Naive thymus-derived CD4-positive, alpha-beta T cell (primary cell): ENCODE results near the gene CADM2. TPM values are rescaled to one million over a fixed set of nuclear protein-coding genes. Genes with fewer than 3 reads are reported as not detected.

Experiments
- ATAC-seq: fragments of 150-1000 bp; cut with Tn5 transposase; 2 replicates; pipeline ENCODE4 v1.10.0; 2021; ENCODE audit warnings: mild to moderate bottlenecking, moderate library complexity
- CTCF ChIA-PET: fragments of 350-600 bp; sonication (Branson Sonifier 250); formaldehyde crosslinking; loops from one replicate; lab custom pipeline; 2021; ENCODE audit warnings: antibody characterized with exemption; lab: Charles Lee
- POLR2A ChIA-PET: fragments of 350-600 bp; sonication (Branson Sonifier 250); formaldehyde crosslinking; loops from one replicate; lab custom pipeline; 2021; ENCODE audit warnings: antibody characterized with exemption, inconsistent platforms; lab: Charles Lee
- DNase-seq, 9 donors: peaks; one replicate each; pipeline versions ENCODE4 v3.0.0 to v3.0.0-alpha.2; 2020 to 2022; ENCODE audit warnings: mixed read lengths in 1 of 9
- H3K27ac ChIP-seq: one replicate; pipeline ENCODE4 v1.7.0; 2013; ENCODE audit warnings: mild to moderate bottlenecking, low read depth, low read length, moderate library complexity
- H3K27me3 ChIP-seq, 2 donors: one replicate each; pipeline ENCODE4 v1.7.0; 2013; ENCODE audit warnings: low read length in 2 of 2, mild to moderate bottlenecking in 2 of 2, moderate library complexity in 2 of 2; ENCODE audit not compliant: control insufficient read depth in 2 of 2, insufficient read depth in 2 of 2
- H3K36me3 ChIP-seq, 3 experiments: 1 replicate in 2 of 3; 2 replicates in 1 of 3; pipeline ENCODE4 v1.7.0; 2013; ENCODE audit warnings: low read length in 3 of 3, mild to moderate bottlenecking in 3 of 3, moderate library complexity in 1 of 3; ENCODE audit not compliant: insufficient read depth in 3 of 3, control insufficient read depth in 2 of 3
- H3K4me1 ChIP-seq, 2 donors: one replicate each; pipeline ENCODE4 v1.7.0; 2013; ENCODE audit warnings: low read length in 2 of 2, mild to moderate bottlenecking in 2 of 2, moderate library complexity in 1 of 2; ENCODE audit not compliant: control insufficient read depth in 2 of 2, insufficient read depth in 2 of 2
- H3K4me3 ChIP-seq: 2 replicates; pipeline ENCODE4 v1.7.0; 2013; ENCODE audit warnings: mild to moderate bottlenecking, low read length
- H3K9me3 ChIP-seq, 3 experiments: 1 replicate in 2 of 3; 2 replicates in 1 of 3; pipeline ENCODE4 v1.7.0; 2013; ENCODE audit warnings: low read length in 3 of 3; ENCODE audit not compliant: control insufficient read depth in 2 of 3
- H3K27ac Mint-ChIP-seq, 9 donors: one replicate each; pipeline ENCODE4 v1.8.0; 2020 to 2022; ENCODE audit warnings: mixed read lengths in 9 of 9, mild to moderate bottlenecking in 8 of 9, moderate library complexity in 5 of 9, inconsistent platforms in 2 of 9
- H3K27me3 Mint-ChIP-seq, 5 donors: one replicate each; pipeline ENCODE4 v1.8.0; 2021 to 2022; ENCODE audit warnings: mixed read lengths in 5 of 5, mild to moderate bottlenecking in 1 of 5
- H3K36me3 Mint-ChIP-seq, 5 donors: one replicate each; pipeline ENCODE4 v1.8.0; 2020 to 2022; ENCODE audit warnings: mixed read lengths in 5 of 5, mild to moderate bottlenecking in 3 of 5, inconsistent platforms in 1 of 5
- H3K4me1 Mint-ChIP-seq, 7 donors: one replicate each; pipeline ENCODE4 v1.8.0; 2020 to 2022; ENCODE audit warnings: mixed read lengths in 7 of 7, mild to moderate bottlenecking in 3 of 7, inconsistent platforms in 1 of 7
- H3K4me3 Mint-ChIP-seq, 10 donors: one replicate each; pipeline ENCODE4 v1.8.0; 2020 to 2022; ENCODE audit warnings: mild to moderate bottlenecking in 10 of 10, mixed read lengths in 10 of 10, moderate library complexity in 6 of 10, inconsistent platforms in 2 of 10
- H3K9me3 Mint-ChIP-seq, 11 donors: one replicate each; pipeline ENCODE4 v1.8.0; 2020 to 2022; ENCODE audit warnings: mixed read lengths in 11 of 11, mild to moderate bottlenecking in 4 of 11, inconsistent platforms in 1 of 11, moderate library complexity in 1 of 11
- intact Hi-C, 2 donors: fragments of 100-400 bp; cut with micrococcal nuclease; formaldehyde crosslinking; loops; one replicate each; pipeline ENCODE4 v1.15.1; 2023
- polyA plus RNA-seq, 2 donors: library from polyadenylated mRNA; unstranded; fragments of 300-500 nt; fragmentation: Illumina TruSeq; gene quantifications; one replicate each; pipeline ENCODE4 v1.2.3, GENCODE V29; 2021
- total RNA-seq, 6 experiments: library from RNA in 5 of 6; stranded (reverse) in 5 of 6; gene quantifications; 1 replicate in 5 of 6; 2 replicates in 1 of 6; pipeline ENCODE4 v1.2.3 and lab custom pipeline; 2021 to 2026

CADM2 gene
- total and polyA plus RNA-seq, 7 experiments from 2014 or later: 0.40 TPM; not detected in 6

DNA sequence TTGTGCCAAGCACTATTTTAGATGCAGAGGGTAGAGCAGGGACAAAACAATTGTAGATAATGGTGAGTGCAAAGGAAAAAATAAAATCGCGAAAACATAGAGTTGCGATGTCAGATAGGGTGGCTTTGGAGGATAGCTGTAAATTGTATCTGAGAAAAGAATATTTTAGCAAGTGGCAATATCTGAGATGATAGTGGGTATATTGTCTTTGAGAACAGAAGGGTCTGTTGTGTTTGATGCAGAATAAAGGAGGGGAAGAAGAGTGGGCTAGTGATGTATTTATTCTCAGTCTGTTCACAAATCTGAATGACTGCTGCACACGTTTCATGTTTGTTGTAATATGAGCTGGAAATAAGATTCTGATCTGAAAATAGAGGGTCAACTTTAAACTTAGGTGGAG, 396.8 kb downstream of the CADM2 start:
- Histone ChIP-seq H3K27me3 (no peaks in the 10 kb centered on the region), H3K4me3 (no peak overlapping the region), H3K27ac (no peak overlapping the region), H3K36me3 (no peaks in the 10 kb centered on the region), H3K4me1 (no peaks in the 10 kb centered on the region), H3K9me3 (no peaks in the 10 kb centered on the region)
- ATAC-seq (no peak), DNase-seq (no peak)
- Mint-ChIP-seq H3K27ac (no peak overlapping the region), H3K27me3 (no peaks in the 10 kb centered on the region), H3K36me3 (no peaks in the 10 kb centered on the region), H3K9me3 (peaks cover 0 to 12% (median 0%) of the 10 kb centered on the region in 11 donors), H3K4me3 (no peak overlapping the region), H3K4me1 (no peaks in the 10 kb centered on the region)
- ChIA-PET CTCF (no interaction called here), POLR2A (no interaction called here)
- intact Hi-C loops: no loop called here

DNA sequence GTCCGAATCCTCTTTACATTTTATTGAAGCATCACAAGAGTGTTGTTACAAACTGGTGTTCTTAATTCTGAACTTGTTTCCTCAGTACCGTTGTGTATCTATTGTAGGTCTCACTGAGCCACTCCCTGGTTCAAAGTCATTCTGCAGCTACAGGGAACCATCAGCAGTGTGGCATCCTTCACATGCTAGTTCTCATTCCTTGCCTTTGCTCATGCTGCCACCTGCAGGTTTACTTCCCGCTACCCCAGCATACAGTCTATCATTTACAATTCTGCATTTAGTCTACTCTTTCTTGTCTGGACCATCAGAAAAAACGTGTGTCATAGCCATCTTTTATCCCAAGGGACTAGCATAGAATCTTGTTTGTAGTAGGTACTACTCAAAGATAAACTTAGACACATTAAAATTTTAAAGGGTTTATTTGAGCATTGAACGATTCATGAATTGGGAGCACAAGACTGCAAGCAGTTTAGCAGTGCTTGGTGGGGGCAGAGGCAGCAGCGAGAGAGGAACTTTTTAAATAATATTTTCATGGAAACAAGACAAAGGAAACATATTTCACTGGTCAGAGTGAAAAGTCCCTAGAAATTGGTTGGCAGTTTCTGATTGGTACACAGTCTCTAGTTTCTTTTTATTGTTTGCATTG, 402.1 kb downstream of the CADM2 start:
- no peak for ATAC-seq
- Mint-ChIP-seq H3K9me3 (peaks cover 0 to 7% (median 0%) of the 10 kb centered on the region in 11 donors), H3K4me3 (no peak overlapping the region), H3K36me3 (no peaks in the 10 kb centered on the region), H3K27ac (no peak overlapping the region), H3K27me3 (no peaks in the 10 kb centered on the region), H3K4me1 (no peaks in the 10 kb centered on the region)
- Histone ChIP-seq H3K36me3 (no peaks in the 10 kb centered on the region), H3K4me1 (no peaks in the 10 kb centered on the region), H3K9me3 (no peaks in the 10 kb centered on the region), H3K27ac (no peak overlapping the region), H3K4me3 (no peak overlapping the region), H3K27me3 (no peaks in the 10 kb centered on the region)
- ChIA-PET POLR2A (no interaction called here), CTCF (no interaction called here)
- DNase-seq: no peak
- intact Hi-C loops: no loop called here

DNA sequence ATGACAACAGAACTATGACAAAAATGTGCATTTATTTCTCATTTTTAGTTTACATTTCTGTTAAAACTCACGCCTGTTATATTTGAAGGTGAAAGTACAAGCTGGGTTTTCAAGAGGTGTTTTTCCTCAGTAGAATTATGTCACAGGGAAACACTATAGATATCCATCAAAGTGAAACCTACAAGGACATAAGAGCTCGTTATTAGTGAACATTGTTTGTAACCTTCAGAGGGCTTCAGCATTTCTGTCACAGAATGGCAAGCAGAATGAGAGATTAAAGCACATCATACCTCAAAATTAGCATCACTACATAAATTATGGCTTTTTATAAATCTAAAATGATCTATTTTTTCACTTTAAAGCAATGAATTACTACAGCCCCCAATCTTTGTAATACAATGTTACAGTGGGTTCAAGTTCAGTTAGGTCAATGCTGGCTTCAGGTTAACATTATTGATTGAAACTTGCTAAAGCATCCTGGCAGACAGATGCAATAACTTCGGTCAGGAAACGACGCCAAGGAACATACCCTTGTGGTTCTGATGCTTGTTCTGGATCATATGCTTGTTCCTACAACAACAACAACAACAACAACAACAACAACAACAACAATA, 405.6 kb downstream of the CADM2 start:
- no peaks in the 10 kb centered on the region for H3K4me1 ChIP-seq
- H3K27me3 ChIP-seq: no peaks in the 10 kb centered on the region
- intact Hi-C loops: no loop called here
- Mint-ChIP-seq H3K9me3 (peaks cover 0 to 4% (median 0%) of the 10 kb centered on the region in 11 donors), H3K4me1 (no peaks in the 10 kb centered on the region), H3K36me3 (no peaks in the 10 kb centered on the region), H3K27me3 (no peaks in the 10 kb centered on the region), H3K27ac (no peak overlapping the region), H3K4me3 (no peak overlapping the region)
- no peak for ATAC-seq
- H3K9me3 ChIP-seq: no peaks in the 10 kb centered on the region
- ChIA-PET POLR2A (no interaction called here), CTCF (no interaction called here)
- no peak for DNase-seq
- H3K36me3 ChIP-seq: no peaks in the 10 kb centered on the region
- H3K27ac ChIP-seq: no peak overlapping the region
- no peak overlapping the region for H3K4me3 ChIP-seq

DNA sequence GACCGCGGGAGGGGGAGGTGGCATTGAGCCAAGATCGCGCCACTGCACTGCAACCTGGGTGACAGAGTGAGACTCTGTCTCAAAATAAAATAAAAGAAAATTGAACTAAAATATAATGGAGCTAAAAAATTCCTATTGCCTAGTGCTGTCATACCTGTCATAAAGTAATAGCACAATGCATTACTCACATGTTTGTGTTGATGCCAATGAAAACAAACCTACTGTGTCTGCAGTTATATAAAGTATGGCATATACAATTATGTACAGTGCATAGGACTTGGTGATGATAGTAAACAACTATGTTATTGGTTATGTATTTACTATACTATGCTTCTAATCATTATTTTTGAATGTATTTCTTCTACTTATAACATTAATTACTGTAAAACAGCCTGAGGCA, 411.6 kb downstream of the CADM2 start:
- POLR2A ChIA-PET: no interaction called here
- Histone ChIP-seq H3K27ac (no peak overlapping the region), H3K36me3 (no peaks in the 10 kb centered on the region), H3K27me3 (no peaks in the 10 kb centered on the region), H3K4me3 (no peak overlapping the region), H3K9me3 (no peaks in the 10 kb centered on the region), H3K4me1 (no peaks in the 10 kb centered on the region)
- Mint-ChIP-seq H3K4me1 (no peaks in the 10 kb centered on the region), H3K9me3 (peaks cover 0 to 11% (median 4%) of the 10 kb centered on the region in 11 donors), H3K36me3 (peaks cover 0 to 4% (median 0%) of the 10 kb centered on the region in 5 donors), H3K4me3 (no peak overlapping the region), H3K27ac (no peak overlapping the region), H3K27me3 (no peaks in the 10 kb centered on the region)
- DNase-seq: no peak
- CTCF ChIA-PET: no interaction called here
- no peak for ATAC-seq
- intact Hi-C loops: no loop called here

DNA sequence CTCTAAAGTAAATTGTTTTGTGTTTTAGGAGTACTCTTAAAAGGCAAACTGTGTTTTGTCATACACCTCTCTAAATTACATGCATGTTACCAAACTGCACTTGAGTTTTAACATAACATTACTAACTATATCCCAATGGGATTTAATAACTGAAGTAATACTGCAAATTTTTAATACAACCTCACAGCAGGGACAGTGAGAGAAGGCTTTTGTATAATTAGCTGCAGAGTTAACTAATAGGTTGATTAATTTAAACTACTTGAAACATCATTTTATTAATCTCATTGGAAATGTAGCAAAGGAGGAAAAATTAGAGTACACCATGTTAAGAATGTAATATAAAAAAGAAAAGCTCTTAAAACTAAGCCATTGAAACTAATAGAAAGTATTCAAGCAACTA, 417.3 kb downstream of the CADM2 start:
- POLR2A ChIA-PET: no interaction called here

DNA sequence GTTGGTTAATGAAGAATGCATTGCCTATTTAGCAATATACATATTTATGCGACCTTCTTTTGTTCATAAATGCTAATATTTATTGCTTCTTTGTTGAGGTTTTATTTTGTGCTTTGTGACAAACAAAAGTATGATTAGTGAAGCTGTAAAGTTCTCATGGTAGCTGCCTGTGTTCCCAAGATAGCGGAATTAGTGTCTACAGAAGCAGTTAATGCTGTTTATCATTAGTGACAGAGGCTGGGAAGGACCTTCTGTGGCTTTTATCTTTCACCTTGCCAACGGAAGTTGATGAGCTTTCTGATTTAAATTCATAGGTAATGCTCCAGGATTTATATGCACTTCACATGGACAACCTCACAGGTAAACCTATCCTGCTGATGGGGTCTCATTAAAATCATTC, 418.3 kb downstream of the CADM2 start:
- Mint-ChIP-seq H3K9me3 (peaks cover 0 to 11% (median 4%) of the 10 kb centered on the region in 11 donors), H3K4me3 (no peak overlapping the region), H3K36me3 (peaks cover 0 to 4% (median 0%) of the 10 kb centered on the region in 5 donors), H3K4me1 (no peaks in the 10 kb centered on the region), H3K27ac (no peak overlapping the region), H3K27me3 (no peaks in the 10 kb centered on the region)
- Histone ChIP-seq H3K36me3 (no peaks in the 10 kb centered on the region), H3K27ac (no peak overlapping the region), H3K9me3 (no peaks in the 10 kb centered on the region), H3K4me3 (no peak overlapping the region), H3K27me3 (no peaks in the 10 kb centered on the region), H3K4me1 (no peaks in the 10 kb centered on the region)
- ChIA-PET POLR2A (no interaction called here), CTCF (no interaction called here)
- ATAC-seq: no peak
- intact Hi-C loops: no loop called here
- no peak for DNase-seq

More for the DNA sequence above, 417.3 kb downstream of the CADM2 start:
- H3K9me3 Mint-ChIP-seq: peaks cover 0 to 11% (median 4%) of the 10 kb centered on the region in 11 donors
- intact Hi-C loops: no loop called here
- no peaks in the 10 kb centered on the region for H3K4me1 Mint-ChIP-seq
- Histone ChIP-seq H3K4me3 (no peak overlapping the region), H3K27ac (no peak overlapping the region), H3K27me3 (no peaks in the 10 kb centered on the region), H3K9me3 (no peaks in the 10 kb centered on the region), H3K36me3 (no peaks in the 10 kb centered on the region), H3K4me1 (no peaks in the 10 kb centered on the region)
- no peak overlapping the region for H3K27ac Mint-ChIP-seq
- DNase-seq (no peak), ATAC-seq (no peak)
- no peak overlapping the region for H3K4me3 Mint-ChIP-seq
- H3K27me3 Mint-ChIP-seq: no peaks in the 10 kb centered on the region
- peaks cover 0 to 4% (median 0%) of the 10 kb centered on the region in 5 donors for H3K36me3 Mint-ChIP-seq
- CTCF ChIA-PET: no interaction called here

DNA sequence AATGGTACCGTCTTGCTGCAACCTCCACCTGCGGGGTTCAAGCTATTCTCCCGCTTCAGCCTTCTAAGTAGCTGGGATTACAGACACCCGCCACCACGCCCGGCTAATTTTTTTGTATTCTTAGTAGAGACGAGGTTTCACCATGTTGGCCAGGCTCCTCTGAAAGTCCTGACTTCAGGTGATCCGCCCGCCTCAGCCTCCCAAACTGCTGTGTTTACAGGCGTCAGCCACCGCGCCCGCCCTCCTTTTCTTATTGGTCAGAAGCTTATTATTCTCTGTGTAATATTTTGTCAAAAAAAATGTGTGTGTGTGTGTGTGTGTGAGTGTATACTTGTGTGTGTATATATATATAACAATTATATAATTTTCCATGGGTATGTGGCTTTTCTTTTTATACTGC, 425.6 kb downstream of the CADM2 start:
- H3K4me1 Mint-ChIP-seq: no peaks in the 10 kb centered on the region
- H3K36me3 Mint-ChIP-seq: no peaks in the 10 kb centered on the region
- H3K4me3 Mint-ChIP-seq: no peak overlapping the region
- ChIA-PET CTCF (no interaction called here), POLR2A (no interaction called here)
- Histone ChIP-seq H3K27ac (no peak overlapping the region), H3K4me1 (no peaks in the 10 kb centered on the region), H3K9me3 (no peaks in the 10 kb centered on the region), H3K27me3 (no peaks in the 10 kb centered on the region), H3K4me3 (no peak overlapping the region), H3K36me3 (no peaks in the 10 kb centered on the region)
- DNase-seq (no peak), ATAC-seq (no peak)
- peaks cover 0 to 13% (median 2%) of the 10 kb centered on the region in 11 donors for H3K9me3 Mint-ChIP-seq
- intact Hi-C loops: no loop called here
- no peaks in the 10 kb centered on the region for H3K27me3 Mint-ChIP-seq
- no peak overlapping the region for H3K27ac Mint-ChIP-seq
